ENCODE measurements around the gene ARHGAP4.
A peak's percentile ranks its signal among the peaks of the same experiment; 100 is the strongest.

- TF ChIP-seq, protein P1, sequence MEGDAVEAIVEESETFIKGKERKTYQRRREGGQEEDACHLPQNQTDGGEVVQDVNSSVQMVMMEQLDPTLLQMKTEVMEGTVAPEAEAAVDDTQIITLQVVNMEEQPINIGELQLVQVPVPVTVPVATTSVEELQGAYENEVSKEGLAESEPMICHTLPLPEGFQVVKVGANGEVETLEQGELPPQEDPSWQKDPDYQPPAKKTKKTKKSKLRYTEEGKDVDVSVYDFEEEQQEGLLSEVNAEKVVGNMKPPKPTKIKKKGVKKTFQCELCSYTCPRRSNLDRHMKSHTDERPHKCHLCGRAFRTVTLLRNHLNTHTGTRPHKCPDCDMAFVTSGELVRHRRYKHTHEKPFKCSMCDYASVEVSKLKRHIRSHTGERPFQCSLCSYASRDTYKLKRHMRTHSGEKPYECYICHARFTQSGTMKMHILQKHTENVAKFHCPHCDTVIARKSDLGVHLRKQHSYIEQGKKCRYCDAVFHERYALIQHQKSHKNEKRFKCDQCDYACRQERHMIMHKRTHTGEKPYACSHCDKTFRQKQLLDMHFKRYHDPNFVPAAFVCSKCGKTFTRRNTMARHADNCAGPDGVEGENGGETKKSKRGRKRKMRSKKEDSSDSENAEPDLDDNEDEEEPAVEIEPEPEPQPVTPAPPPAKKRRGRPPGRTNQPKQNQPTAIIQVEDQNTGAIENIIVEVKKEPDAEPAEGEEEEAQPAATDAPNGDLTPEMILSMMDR (IDR thresholded peaks at IDR 0.05): no peak
- TF ChIP-seq POLR2A (IDR thresholded peaks at IDR 0.05) (peak; percentile 55), EP300 (IDR thresholded peaks at IDR 0.05; ENCODE audit: low read depth) (no peak)
Observed at GRCh38 chrX:153926552-153926857, 441 bp upstream of the ARHGAP4 start.
